B cell (primary cell): ENCODE data around the gene IPP. TPM values are rescaled to one million over a fixed set of nuclear protein-coding genes. Genes with fewer than 3 reads are reported as not detected.
"Not testable (repeated sequence)": the region's sequence is repeated elsewhere in the genome, so short reads cannot be mapped to it uniquely, and the experiment has no call there.

Experiments
- ATAC-seq: fragments of 200-7000 bp; cut with Tn5 transposase; one replicate; pipeline ENCODE4 v1.10.0; 2021; ENCODE audit warnings: low read depth, mild to moderate bottlenecking, moderate number of reproducible peaks, moderate library complexity
- CTCF ChIA-PET: fragments of 350-600 bp; sonication (Branson Sonifier 250); formaldehyde crosslinking; loops from one replicate; lab custom pipeline; 2021; ENCODE audit warnings: antibody characterized with exemption, inconsistent platforms; lab: Charles Lee
- POLR2A ChIA-PET: fragments of 350-600 bp; sonication (Branson Sonifier 250); formaldehyde crosslinking; loops from one replicate; lab custom pipeline; 2021; ENCODE audit warnings: antibody characterized with exemption; lab: Charles Lee
- DNase-seq: peaks from one replicate; pipeline ENCODE4 v3.0.0; 2013
- H2AFZ ChIP-seq: 2 replicates; pipeline ENCODE4 v1.6.1; 2012; ENCODE audit warnings: mild to moderate bottlenecking, low read depth, low read length; ENCODE audit not compliant: insufficient read depth, poor library complexity, severe bottlenecking
- H3K27ac ChIP-seq, 2 donors: 1 replicate in 1 of 2; 2 replicates in 1 of 2; pipeline ENCODE4 v1.5.1; 2012 to 2013; ENCODE audit warnings: low read length in 2 of 2, mild to moderate bottlenecking in 2 of 2, moderate library complexity in 1 of 2
- H3K27me3 ChIP-seq, 4 experiments: fragments of 200-600 bp in 1 of 4; sonication (generic) in 1 of 4; replicated peaks in 1 of 4; 1 replicate in 2 of 4; 2 replicates in 2 of 4; pipeline versions ENCODE4 v1.6.1 to v1.7.0; 2013 to 2016; ENCODE audit warnings: low read length in 3 of 4, mild to moderate bottlenecking in 2 of 4, mixed read lengths in 1 of 4, moderate library complexity in 1 of 4; ENCODE audit not compliant: insufficient read depth in 4 of 4, control insufficient read depth in 3 of 4; ENCODE audit errors: control extremely low read depth in 1 of 4
- H3K36me3 ChIP-seq, 2 experiments: replicated peaks in 1 of 2; 1 replicate in 1 of 2; 2 replicates in 1 of 2; pipeline versions ENCODE4 v1.6.1 to v1.7.1; 2013; ENCODE audit warnings: low read length in 1 of 2; ENCODE audit not compliant: insufficient read depth in 2 of 2, control insufficient read depth in 1 of 2; ENCODE audit errors: control extremely low read depth in 1 of 2, extremely low read depth in 1 of 2
- H3K4me1 ChIP-seq, 2 donors: fragments of 200-600 bp in 1 of 2; sonication (generic) in 1 of 2; 1 replicate in 1 of 2; 2 replicates in 1 of 2; pipeline versions ENCODE4 v1.5.1 to v1.6.1; 2013 to 2017; ENCODE audit warnings: low read length in 2 of 2; ENCODE audit not compliant: control insufficient read depth in 2 of 2, insufficient read depth in 2 of 2
- H3K4me2 ChIP-seq: replicated peaks from 2 replicates; pipeline ENCODE3; 2012; ENCODE audit warnings: mild to moderate bottlenecking, low read depth, low read length; ENCODE audit not compliant: poor library complexity, severe bottlenecking
- H3K4me3 ChIP-seq, 5 experiments: fragments of 200-600 bp in 1 of 5; sonication (generic) in 1 of 5; 1 replicate in 3 of 5; 2 replicates in 2 of 5; pipeline versions ENCODE4 v1.5.1 to v1.7.0; 2011 to 2016; ENCODE audit warnings: low read length in 4 of 5, mild to moderate bottlenecking in 4 of 5, low read depth in 2 of 5, control low read depth in 1 of 5, moderate library complexity in 1 of 5; ENCODE audit not compliant: insufficient read depth in 1 of 5; ENCODE audit errors: control extremely low read depth in 1 of 5, extremely low read depth in 1 of 5
- H3K79me2 ChIP-seq: fragments of 200-600 bp; sonication (generic); one replicate; pipeline ENCODE4 v1.6.0; 2016; ENCODE audit warnings: low read length; ENCODE audit not compliant: control insufficient read depth, insufficient read depth
- H3K9ac ChIP-seq: fragments of 200-600 bp; sonication (generic); 2 replicates; pipeline ENCODE4 v1.6.1; 2017; ENCODE audit warnings: mild to moderate bottlenecking, low read length, moderate library complexity
- H3K9me3 ChIP-seq, 3 donors: one replicate each; pipeline versions ENCODE4 v1.6.1 to v1.7.1; 2013; ENCODE audit warnings: low read length in 2 of 3; ENCODE audit not compliant: control insufficient read depth in 2 of 3, insufficient read depth in 1 of 3; ENCODE audit errors: control extremely low read depth in 1 of 3
- H4K20me1 ChIP-seq: 2 replicates; pipeline ENCODE4 v1.6.0; 2012; ENCODE audit warnings: mild to moderate bottlenecking, low read length; ENCODE audit not compliant: insufficient read depth, control insufficient read depth, poor library complexity, severe bottlenecking
- H3K27ac Mint-ChIP-seq: one replicate; pipeline ENCODE4 v1.8.0; 2021; ENCODE audit warnings: mixed read lengths
- H3K27me3 Mint-ChIP-seq: one replicate; pipeline ENCODE4 v1.8.0; 2021; ENCODE audit warnings: mixed read lengths
- H3K4me1 Mint-ChIP-seq: one replicate; pipeline ENCODE4 v1.8.0; 2021; ENCODE audit warnings: mixed read lengths
- H3K4me3 Mint-ChIP-seq: one replicate; pipeline ENCODE4 v1.8.0; 2021; ENCODE audit warnings: mixed read lengths
- H3K9me3 Mint-ChIP-seq: one replicate; pipeline ENCODE4 v1.8.0; 2022; ENCODE audit warnings: mixed read lengths; ENCODE audit not compliant: insufficient read depth
- CTCF ChIP-seq: fragments of 200-600 bp; IDR thresholded peaks from one replicate; pipeline ENCODE4 v1.8.0; 2022; ENCODE audit warnings: antibody characterized with exemption, mild to moderate bottlenecking
- EZH2 ChIP-seq: IDR thresholded peaks from 2 replicates; pipeline ENCODE4 v1.6.1; 2012; ENCODE audit warnings: borderline replicate concordance, low read depth, mild to moderate bottlenecking, moderate library complexity, low read length; ENCODE audit not compliant: insufficient read depth, poor library complexity, severe bottlenecking
- WGBS: methylation state at CpG from one replicate; pipeline ENCODE4 v1.1.5; 2013; ENCODE audit warnings: missing lambda C conversion rate; ENCODE audit not compliant: insufficient coverage; 5-methylcytosine and 5-hydroxymethylcytosine counted together
- intact Hi-C: fragments of 100-400 bp; cut with micrococcal nuclease; formaldehyde crosslinking; loops from one replicate; pipeline ENCODE4 v1.10.0; 2022
- polyA plus RNA-seq: library from polyadenylated mRNA; depleted of rRNA; stranded (reverse); fragments of >200 nt; gene quantifications from 2 replicates; pipeline ENCODE4 v1.2.3, GENCODE V29; 2012
- total RNA-seq, 2 donors: library from RNA; stranded (reverse); fragments of 120-200 nt in 1 of 2; gene quantifications; 1 replicate in 1 of 2; 2 replicates in 1 of 2; pipeline versions ENCODE4 v1.2.3 to v1.2.4, GENCODE V29; 2013 to 2022

Gene IPP
- total and polyA plus RNA-seq, 2 donors (not counting 1 experiment from before 2014, with no cell fraction given): 2.3 to 12.1 TPM

GRCh38 chr1:45717386-45717785 is 33.1 kb downstream of the IPP start:
- intact Hi-C loops, H3K4me1 Mint-ChIP-seq, H3K4me3 ChIP-seq, H3K27ac Mint-ChIP-seq, H3K79me2 ChIP-seq, H3K27me3 Mint-ChIP-seq, H4K20me1 ChIP-seq, H3K27me3 ChIP-seq, H3K9ac ChIP-seq, H3K9me3 ChIP-seq, H3K4me3 Mint-ChIP-seq, H3K27ac ChIP-seq, DNase-seq, H2AFZ ChIP-seq, H3K4me2 ChIP-seq, H3K4me1 ChIP-seq, ATAC-seq, POLR2A ChIA-PET, H3K9me3 Mint-ChIP-seq: not testable (repeated sequence)
- CTCF ChIA-PET: interaction anchor here (0.7 kb wide), 1 partner anchor 196 kb away, joined by 3 read pairs; no protein-coding TSS in a partner anchor
- 100% methylated on average over 6 of the region's 8 CpGs for WGBS
- H3K36me3 ChIP-seq: peaks cover 3 to 13% of the 10 kb centered on the region in 2 experiments

DNA sequence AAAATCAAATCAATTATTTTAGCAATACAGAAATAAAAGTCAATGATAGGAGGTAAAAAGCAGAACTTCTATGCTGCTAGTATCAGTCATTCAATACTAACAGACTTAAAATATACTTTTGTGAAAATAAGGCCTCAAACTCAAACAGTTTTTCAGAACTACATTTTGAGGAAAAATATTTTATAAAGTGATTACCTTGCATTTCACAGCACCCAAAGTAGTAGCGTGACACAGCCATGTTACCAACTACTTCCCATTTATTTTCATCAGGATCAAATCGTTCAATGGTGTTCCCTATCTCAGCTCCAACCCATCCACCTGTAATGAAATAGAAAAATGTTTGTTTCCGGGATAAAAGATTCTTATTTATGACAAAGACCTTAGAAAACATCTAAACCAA is 33.8 kb downstream of the IPP start:
- no CpG with 5 or more reads among the region's 3 CpGs for WGBS
- no peaks in the 10 kb centered on the region for H3K9me3 Mint-ChIP-seq
- no peaks in the 10 kb centered on the region for H3K4me1 ChIP-seq
- H3K4me2 ChIP-seq: no peak overlapping the region
- H3K4me3 Mint-ChIP-seq: no peak overlapping the region
- ChIA-PET CTCF (interaction anchor here (0.7 kb wide), 1 partner anchor 352 kb away, joined by 3 read pairs; no protein-coding TSS in a partner anchor), POLR2A (no interaction called here)
- H3K36me3 ChIP-seq: peaks cover 3 to 13% of the 10 kb centered on the region in 2 experiments
- no peaks in the 10 kb centered on the region for H3K27me3 ChIP-seq
- no peak overlapping the region for H2AFZ ChIP-seq
- no peaks in the 10 kb centered on the region for H3K27me3 Mint-ChIP-seq
- H3K9ac ChIP-seq: no peak overlapping the region
- H3K4me3 ChIP-seq: no peak overlapping the region
- no peak overlapping the region for H3K27ac Mint-ChIP-seq
- no peak for DNase-seq
- H4K20me1 ChIP-seq: no peaks in the 10 kb centered on the region
- H3K27ac ChIP-seq: no peak overlapping the region
- no peaks in the 10 kb centered on the region for H3K79me2 ChIP-seq
- intact Hi-C loops: no loop called here
- no peaks in the 10 kb centered on the region for H3K4me1 Mint-ChIP-seq
- ATAC-seq: no peak
- H3K9me3 ChIP-seq: no peaks in the 10 kb centered on the region
- TF ChIP-seq EZH2: no peak
- no peak for TF ChIP-seq CTCF
